GM04503 (cell line): ENCODE results near the gene COPG1.

ENCODE experiments used
- DNase-seq: peaks from one replicate; pipeline ENCODE4 v3.0.0-alpha.2; 2012; ENCODE audit warnings: low read depth

The COPG1 gene

DNA sequence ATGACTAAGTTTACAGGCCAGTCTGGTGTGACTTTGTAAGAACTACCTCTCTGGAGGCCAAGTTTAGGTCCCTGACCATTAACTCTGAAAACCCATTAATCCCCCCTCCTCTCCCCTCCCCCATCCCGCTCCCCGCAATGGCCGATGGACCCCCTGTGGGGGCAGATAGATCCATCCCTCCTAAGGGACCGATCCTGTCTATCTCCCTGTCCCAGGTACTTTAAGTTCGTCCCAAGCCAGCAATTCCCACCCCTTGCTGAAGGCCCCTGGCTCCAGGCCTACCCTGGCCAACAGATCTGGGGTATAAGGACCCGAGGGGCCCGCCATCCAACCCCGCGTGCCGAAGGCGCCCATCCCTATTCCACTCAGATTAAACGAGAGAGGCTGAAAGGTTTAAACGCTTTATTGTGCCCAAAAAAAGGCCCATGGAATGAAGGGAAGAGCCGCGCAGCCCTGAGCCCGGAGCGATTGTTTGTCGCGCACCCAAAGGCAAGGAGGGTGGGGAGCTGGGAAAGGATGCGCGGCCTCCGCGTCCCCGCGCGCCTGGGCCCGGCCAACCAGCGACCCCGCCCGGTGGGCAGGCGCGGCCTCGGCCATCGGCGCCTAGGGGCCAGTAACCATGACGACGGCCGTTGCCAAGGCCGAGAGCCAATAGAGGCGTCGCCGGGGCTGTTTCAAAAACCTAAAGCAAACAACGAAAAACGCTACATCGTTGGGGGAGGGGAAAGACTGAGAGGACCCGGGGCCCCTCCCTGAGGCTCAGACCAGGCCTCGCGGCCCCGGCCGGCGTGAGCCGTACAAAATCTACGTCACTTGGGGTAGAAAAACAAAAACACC is 65.2 kb downstream of the COPG1 start:
- peak; percentile 32 for DNase-seq

- DNase-seq: no peak
Measured at GRCh38 chr3:129315223-129315997, 66.0 kb downstream of the COPG1 start.

- no peak for DNase-seq
Measured at GRCh38 chr3:129315998-129316247, 66.5 kb downstream of the COPG1 start.

- DNase-seq: peak; percentile 30
Measured at GRCh38 chr3:129316248-129317013, 67.0 kb downstream of the COPG1 start.

GRCh38 chr3:129317014-129317771 is 67.8 kb downstream of the COPG1 start:
- DNase-seq: no peak

- DNase-seq: no peak
Measured at GRCh38 chr3:129317848-129318247, 68.4 kb downstream of the COPG1 start.

- no peak for DNase-seq
Measured at GRCh38 chr3:129318921-129319320, 69.5 kb downstream of the COPG1 start.

DNA sequence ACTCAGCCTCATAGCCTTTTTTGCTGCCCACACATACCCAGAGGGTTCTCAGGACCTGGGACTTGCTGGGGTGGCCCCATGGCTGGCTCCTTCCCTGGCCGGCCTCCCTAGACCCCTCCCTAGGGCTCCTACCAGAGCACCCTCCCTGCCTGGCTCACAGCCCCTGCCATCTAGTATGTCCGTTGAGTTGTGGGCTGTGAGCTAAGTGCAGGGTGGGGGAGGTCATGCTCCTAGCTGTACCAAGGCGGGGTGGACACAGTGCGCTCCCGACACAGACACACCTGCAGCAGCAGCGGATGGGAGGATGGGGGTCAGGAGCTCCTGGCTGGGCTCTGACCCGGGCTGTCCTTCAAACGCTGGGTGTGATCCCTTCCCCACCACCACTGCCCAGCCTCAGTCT is 70.9 kb downstream of the COPG1 start:
- no peak for DNase-seq

DNA sequence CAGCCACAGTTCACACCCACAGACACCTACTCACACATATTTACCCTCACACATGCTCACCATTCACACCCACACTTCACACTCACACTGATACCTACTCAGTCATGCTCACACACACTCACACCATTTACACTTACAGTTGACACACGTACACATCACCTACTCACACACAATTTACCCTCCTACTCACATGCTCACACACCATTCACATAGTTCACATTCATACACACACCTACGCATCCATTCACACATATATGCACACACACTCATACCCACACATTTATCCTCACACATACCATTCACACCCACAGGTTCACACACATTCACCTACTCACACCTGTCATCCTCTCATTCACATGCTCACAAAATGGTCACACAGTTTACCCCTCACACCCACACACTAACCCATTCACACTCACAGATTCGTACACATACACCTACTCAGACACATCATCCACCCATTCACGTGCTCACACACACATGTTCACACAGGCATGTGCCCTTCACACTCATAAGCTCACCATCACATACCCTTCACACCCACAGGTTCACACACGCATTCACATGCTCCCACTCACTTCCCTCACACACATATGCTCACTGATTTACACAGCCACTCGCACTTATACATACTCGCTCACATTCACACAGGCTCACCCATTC is 71.5 kb downstream of the COPG1 start:
- DNase-seq: no peak

DNA sequence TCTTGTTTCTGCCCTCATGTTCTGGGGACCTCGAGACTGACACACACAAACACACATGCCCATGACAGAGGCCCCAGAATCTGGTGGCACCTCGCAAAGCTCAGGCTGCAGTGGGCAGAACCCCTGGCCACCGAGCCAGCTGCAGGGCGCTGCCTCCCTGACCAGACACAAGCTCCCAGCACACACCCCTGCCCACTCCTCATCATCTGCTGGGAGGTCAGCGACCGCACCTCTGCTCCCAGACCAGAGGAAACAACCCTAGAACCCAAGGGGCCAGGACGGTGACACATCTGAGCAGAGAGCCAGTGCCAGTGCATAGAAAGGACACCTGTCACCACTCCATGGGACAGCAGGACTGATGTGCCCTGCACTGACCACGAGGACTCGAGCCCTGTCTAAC is 72.5 kb downstream of the COPG1 start:
- DNase-seq: no peak

DNA sequence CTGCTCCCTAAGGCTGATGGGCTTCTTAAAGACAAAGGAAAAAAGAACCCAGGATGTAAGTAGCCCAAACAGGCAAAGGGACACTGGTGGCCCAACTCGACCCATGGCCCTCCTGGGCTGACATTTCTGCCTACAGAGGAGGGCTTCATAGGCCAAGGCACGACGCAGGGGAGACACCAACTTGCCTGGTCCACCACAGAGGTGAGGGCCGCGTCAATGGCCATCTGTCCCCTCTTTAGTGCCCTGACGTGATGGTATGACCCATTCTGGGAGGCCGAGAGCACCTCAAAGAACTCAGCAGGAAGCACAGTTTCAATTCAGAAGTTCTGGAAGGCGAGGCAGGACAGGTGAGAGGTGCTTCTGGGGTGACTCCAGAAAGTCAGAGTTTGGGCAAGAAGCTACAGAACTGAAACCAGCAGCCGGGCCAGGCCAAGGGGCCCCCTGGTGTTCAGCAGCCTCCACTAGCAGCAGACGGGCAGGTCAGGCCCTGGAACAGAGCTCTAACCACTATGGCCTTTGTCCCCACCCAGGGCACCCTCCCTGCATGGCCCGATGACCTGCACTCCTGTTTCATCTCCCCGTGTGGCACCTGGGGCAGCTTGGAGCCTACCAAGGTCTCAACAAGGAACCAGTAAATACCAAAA is 74.4 kb downstream of the COPG1 start:
- DNase-seq: no peak

DNA sequence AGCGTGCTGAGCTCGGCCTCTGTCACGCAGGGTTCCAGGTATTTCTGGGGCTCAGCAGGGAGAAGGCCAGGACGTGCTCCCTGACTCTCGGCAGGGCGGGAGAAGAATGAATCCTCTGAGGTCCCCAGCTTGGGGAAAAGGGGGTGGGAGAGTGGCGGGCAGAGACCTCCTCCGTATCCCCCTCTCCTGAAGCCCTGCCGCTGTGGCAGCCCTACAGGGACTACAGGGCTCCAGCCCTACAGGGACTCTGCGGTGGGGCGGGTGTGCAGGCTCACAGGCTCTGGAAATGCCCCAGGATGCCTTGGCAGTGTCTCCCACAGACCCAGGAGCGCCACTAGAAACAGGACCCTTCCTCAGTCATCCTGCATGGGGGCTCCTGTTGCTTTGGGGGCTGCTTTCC is 75.4 kb downstream of the COPG1 start:
- no peak for DNase-seq

- no peak for DNase-seq
Measured at GRCh38 chr3:129325383-129325782, 76.0 kb downstream of the COPG1 start.

- no peak for DNase-seq
Measured at GRCh38 chr3:129326138-129326537, 76.7 kb downstream of the COPG1 start.

- DNase-seq: no peak
Measured at GRCh38 chr3:129326595-129326994, 77.2 kb downstream of the COPG1 start.
